H1 (cell line): ENCODE results near the gene POU6F2. TPM values are rescaled to one million over a fixed set of nuclear protein-coding genes. Genes with fewer than 3 reads are reported as not detected.

Source experiments
- CTCF ChIA-PET: fragments of 300-600 bp; sonication (Branson Sonifier 250); formaldehyde crosslinking; loops from one replicate; lab custom pipeline; 2021; ENCODE audit not compliant: partially characterized antibody; lab: Charles Lee
- POLR2A ChIA-PET: fragments of 300-600 bp; sonication (Branson Sonifier 250); formaldehyde crosslinking; loops from one replicate; lab custom pipeline; 2021; ENCODE audit warnings: inconsistent platforms; ENCODE audit not compliant: partially characterized antibody; lab: Charles Lee
- DNase-seq, 2 experiments: peaks; one replicate each; pipeline versions ENCODE4 v3.0.0 to v3.0.0-alpha.2; 2010 to 2022; ENCODE audit warnings: low spot score in 2 of 2, low read depth in 1 of 2, mixed read lengths in 1 of 2
- FAIRE-seq: peaks from 2 replicates; lab custom pipeline; 2011; peaks lifted over from hg19 to GRCh38; lab: Jason Lieb, UNC
- H2AFZ ChIP-seq: 2 replicates; pipeline ENCODE4 v1.8.1; 2012; ENCODE audit warnings: low read length, inconsistent platforms
- H2AK5ac ChIP-seq: 2 replicates; pipeline ENCODE4 v1.6.1; 2013; ENCODE audit warnings: low read depth, low read length
- H2BK120ac ChIP-seq: replicated peaks from 2 replicates; pipeline ENCODE3; 2013; ENCODE audit warnings: low read depth, low read length, inconsistent platforms
- H2BK12ac ChIP-seq: 2 replicates; pipeline ENCODE4 v1.6.1; 2013; ENCODE audit warnings: low read depth, low read length
- H2BK15ac ChIP-seq: 2 replicates; pipeline ENCODE4 v1.6.1; 2013; ENCODE audit warnings: low read length
- H2BK20ac ChIP-seq: 2 replicates; pipeline ENCODE4 v1.6.1; 2013; ENCODE audit warnings: low read length
- H2BK5ac ChIP-seq: 2 replicates; pipeline ENCODE4 v1.6.1; 2013; ENCODE audit warnings: low read depth, low read length
- H3K14ac ChIP-seq: 2 replicates; pipeline ENCODE4 v1.6.1; 2013; ENCODE audit warnings: inconsistent platforms; ENCODE audit not compliant: insufficient read length
- H3K18ac ChIP-seq: 2 replicates; pipeline ENCODE4 v1.6.1; 2013; ENCODE audit warnings: low read length; ENCODE audit errors: extremely low read depth
- H3K23ac ChIP-seq: 2 replicates; pipeline ENCODE4 v1.6.1; 2013; ENCODE audit warnings: inconsistent platforms; ENCODE audit not compliant: insufficient read length
- H3K23me2 ChIP-seq: 2 replicates; pipeline ENCODE4 v1.6.1; 2013; ENCODE audit warnings: low read depth, low read length
- H3K27ac ChIP-seq: 2 replicates; pipeline ENCODE4 v1.6.1; 2011; ENCODE audit warnings: low read depth, low read length, inconsistent platforms
- H3K27me3 ChIP-seq, 4 experiments: replicated peaks in 1 of 4; 1 replicate in 1 of 4; 2 replicates in 3 of 4; pipeline versions ENCODE4 v1.6.1 to v1.8.1; 2011 to 2013; ENCODE audit warnings: low read length in 3 of 4, mild to moderate bottlenecking in 3 of 4, inconsistent platforms in 2 of 4, mixed read lengths in 2 of 4, moderate library complexity in 1 of 4; ENCODE audit not compliant: control insufficient read depth in 3 of 4, insufficient read depth in 3 of 4; ENCODE audit errors: extremely low read depth in 1 of 4
- H3K36me3 ChIP-seq, 4 experiments: 2 replicates each; pipeline versions ENCODE4 v1.6.1 to v1.8.1; 2011 to 2013; ENCODE audit warnings: mild to moderate bottlenecking in 4 of 4, low read length in 3 of 4, moderate library complexity in 2 of 4, control low read depth in 1 of 4, inconsistent platforms in 1 of 4; ENCODE audit not compliant: insufficient read depth in 4 of 4, control insufficient read depth in 2 of 4
- H3K4ac ChIP-seq: replicated peaks from 2 replicates; pipeline ENCODE3; 2013; ENCODE audit warnings: low read length, low read depth, mixed read lengths, inconsistent platforms; ENCODE audit not compliant: insufficient read length
- H3K4me1 ChIP-seq, 4 experiments: replicated peaks in 1 of 4; 1 replicate in 1 of 4; 2 replicates in 3 of 4; pipeline versions ENCODE4 v1.6.1 to v1.8.1; 2011 to 2013; ENCODE audit warnings: low read length in 3 of 4, inconsistent platforms in 2 of 4, mixed read lengths in 1 of 4; ENCODE audit not compliant: insufficient read depth in 4 of 4, control insufficient read depth in 3 of 4
- H3K4me2 ChIP-seq, 2 experiments: 2 replicates each; pipeline versions ENCODE4 v1.6.1 to v1.8.1; 2011 to 2013; ENCODE audit warnings: low read depth in 2 of 2, low read length in 2 of 2, control low read depth in 1 of 2, inconsistent platforms in 1 of 2, mild to moderate bottlenecking in 1 of 2; ENCODE audit not compliant: insufficient read depth in 1 of 2
- H3K4me3 ChIP-seq, 4 experiments: fragments of 200-600, 300-600 bp in 1 of 4; sonication (generic), shearing (Covaris generic), sonication (Bioruptor Twin) in 1 of 4; 2 replicates each; pipeline versions ENCODE4 v1.5.1 to v1.8.1; 2011 to 2016; ENCODE audit warnings: low read length in 4 of 4, low read depth in 3 of 4, control low read depth in 2 of 4, inconsistent platforms in 2 of 4, mild to moderate bottlenecking in 2 of 4, mixed read lengths in 1 of 4, moderate library complexity in 1 of 4; ENCODE audit not compliant: insufficient read depth in 2 of 4; ENCODE audit errors: extremely low read depth in 1 of 4
- H3K56ac ChIP-seq: replicated peaks from 2 replicates; pipeline ENCODE3; 2013; ENCODE audit warnings: low read depth, mild to moderate bottlenecking, mixed read lengths, low read length, inconsistent platforms; ENCODE audit not compliant: insufficient read length
- H3K79me1 ChIP-seq: 2 replicates; pipeline ENCODE4 v1.6.1; 2013; ENCODE audit warnings: low read depth, low read length, control low read depth
- H3K79me2 ChIP-seq, 2 experiments: 2 replicates each; pipeline versions ENCODE4 v1.6.1 to v1.8.1; 2012 to 2013; ENCODE audit warnings: low read length in 2 of 2, mild to moderate bottlenecking in 2 of 2, inconsistent platforms in 1 of 2; ENCODE audit not compliant: insufficient read depth in 2 of 2, control insufficient read depth in 1 of 2
- H3K9ac ChIP-seq, 4 experiments: replicated peaks in 1 of 4; 1 replicate in 1 of 4; 2 replicates in 3 of 4; pipeline versions ENCODE4 v1.6.1 to v1.8.1; 2011 to 2013; ENCODE audit warnings: low read depth in 3 of 4, low read length in 3 of 4, control low read depth in 2 of 4, mild to moderate bottlenecking in 2 of 4, moderate library complexity in 2 of 4, inconsistent platforms in 1 of 4; ENCODE audit errors: extremely low read depth in 1 of 4
- H3K9me3 ChIP-seq, 2 experiments: 2 replicates each; pipeline versions ENCODE4 v1.6.1 to v1.8.1; 2012 to 2013; ENCODE audit warnings: mild to moderate bottlenecking in 2 of 2, moderate library complexity in 2 of 2, control low read depth in 1 of 2, inconsistent platforms in 1 of 2, low read depth in 1 of 2, low read length in 1 of 2, mixed read lengths in 1 of 2; ENCODE audit not compliant: insufficient read depth in 2 of 2
- H4K20me1 ChIP-seq, 2 experiments: replicated peaks in 1 of 2; 2 replicates each; pipeline versions ENCODE3 to v1.8.1; 2011 to 2013; ENCODE audit warnings: inconsistent platforms in 2 of 2, low read length in 2 of 2, mild to moderate bottlenecking in 1 of 2; ENCODE audit not compliant: insufficient read depth in 2 of 2, control insufficient read depth in 1 of 2
- H4K5ac ChIP-seq: 2 replicates; pipeline ENCODE4 v1.6.1; 2013; ENCODE audit warnings: low read length, low read depth, mixed read lengths, inconsistent platforms; ENCODE audit not compliant: insufficient read length
- H4K8ac ChIP-seq: 2 replicates; pipeline ENCODE4 v1.8.0; 2013; ENCODE audit warnings: mild to moderate bottlenecking, moderate library complexity, low read length, inconsistent platforms; ENCODE audit not compliant: insufficient read depth; ENCODE audit errors: extremely low read depth
- H4K91ac ChIP-seq: replicated peaks from 2 replicates; pipeline ENCODE3; 2013; ENCODE audit warnings: low read length, mixed read lengths, inconsistent platforms; ENCODE audit not compliant: insufficient read length
- FOSL1 ChIP-seq: IDR thresholded peaks from 2 replicates; pipeline ENCODE4 v1.6.1; 2011; ENCODE audit warnings: mild to moderate bottlenecking, low read depth, low read length, moderate library complexity; ENCODE audit not compliant: insufficient read depth
- GABPA ChIP-seq: IDR thresholded peaks from 2 replicates; pipeline ENCODE4 v1.6.1; 2011; ENCODE audit warnings: mild to moderate bottlenecking, low read length, moderate library complexity, borderline replicate concordance; ENCODE audit not compliant: insufficient read depth
- KDM5A ChIP-seq: fragments of 200-600 bp; IDR thresholded peaks from 2 replicates; pipeline ENCODE4 v1.7.1; 2012; ENCODE audit warnings: mild to moderate bottlenecking, low read length, inconsistent platforms, mixed read lengths
- PHF8 ChIP-seq: fragments of 200-600 bp; sonication (generic); conservative IDR thresholded peaks from 2 replicates; pipeline ENCODE4 v1.7.1; 2012; ENCODE audit warnings: low read depth, mild to moderate bottlenecking, inconsistent platforms, low read length, moderate library complexity
- SUZ12 ChIP-seq: fragments of 200-600 bp; sonication (generic); IDR thresholded peaks from 2 replicates; pipeline ENCODE4 v1.6.1; 2012; ENCODE audit warnings: mild to moderate bottlenecking, inconsistent platforms, low read length, moderate library complexity, mixed read lengths
- WGBS, 2 experiments: shearing (Covaris generic) in 1 of 2; methylation state at CpG; one replicate each; pipeline versions ENCODE4 v1.1.6 to v1.1.7; 2013 to 2015; ENCODE audit warnings: low lambda C conversion rate in 2 of 2, mixed read lengths in 2 of 2, inconsistent platforms in 1 of 2, low coverage in 1 of 2, missing lambda C conversion rate in 1 of 2; ENCODE audit not compliant: insufficient replicate concordance in 2 of 2, insufficient coverage in 1 of 2, insufficient read length in 1 of 2; ENCODE audit errors: extremely low coverage in 1 of 2, missing lambda C conversion rate in 1 of 2; 5-methylcytosine and 5-hydroxymethylcytosine counted together
- polyA plus RNA-seq, 7 experiments: library from polyadenylated mRNA; depleted of rRNA in 3 of 7; stranded (reverse) in 5 of 7; unstranded in 2 of 7; fragments of >200 nt in 5 of 7; fragments of 200-250 nt in 2 of 7; gene quantifications; 1 replicate in 5 of 7; 2 replicates in 1 of 7; 4 replicates in 1 of 7; pipeline versions ENCODE4 v1.2.1 to v1.2.3, GENCODE V29; 2011 to 2013; ENCODE audit warnings: missing spikeins in 2 of 7, mixed read lengths in 2 of 7
- total RNA-seq: library from RNA; stranded (reverse); fragmentation: NEBNext Ultra II Directional; extraction: Animal tissue kit (Norgen Biotek cat#: 25700); gene quantifications from 2 replicates; pipeline ENCODE4 v1.2.1, GENCODE V29; 2021

POU6F2 gene
- total and polyA plus RNA-seq, 2 of the 8 experiments (the other 6 are each of a cell fraction or from before 2014, with no cell fraction given) = 1.1 to 2.0 TPM

DNA sequence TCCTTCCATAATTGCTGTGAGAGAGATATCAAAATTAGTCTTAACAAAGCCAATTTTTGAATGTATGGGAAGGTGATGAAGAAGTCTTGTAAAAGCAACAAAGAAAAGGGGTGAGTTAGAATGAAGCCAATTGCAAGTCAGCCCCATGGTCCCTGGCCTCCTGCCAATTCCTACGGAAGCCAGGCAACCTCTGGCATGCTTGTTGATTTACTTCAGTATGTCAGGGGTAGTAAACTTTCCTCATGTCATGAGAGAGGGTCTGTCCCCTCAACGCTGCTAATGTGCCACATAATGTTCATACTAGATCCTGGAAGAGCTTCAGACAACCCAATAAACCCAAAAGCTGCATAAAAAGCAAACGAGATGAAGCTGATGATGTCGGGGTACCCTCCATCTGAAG lies 429.4 kb downstream of the POU6F2 start:
- H3K9me3 ChIP-seq = no peaks in the 10 kb centered on the region
- no peaks in the 10 kb centered on the region for H3K27me3 ChIP-seq
- H3K18ac ChIP-seq = no peak overlapping the region
- POLR2A ChIA-PET = no interaction called here
- no peaks in the 10 kb centered on the region for H4K20me1 ChIP-seq
- TF ChIP-seq FOSL1 (no peak), SUZ12 (no peak), KDM5A (no peak), PHF8 (no peak), GABPA (no peak)
- no peak overlapping the region for H3K4me3 ChIP-seq
- no peaks in the 10 kb centered on the region for H3K23me2 ChIP-seq
- H2AFZ ChIP-seq = no peak overlapping the region
- H3K36me3 ChIP-seq = no peaks in the 10 kb centered on the region
- no peak overlapping the region for H2BK120ac ChIP-seq
- H3K27ac ChIP-seq = no peak overlapping the region
- H3K4me2 ChIP-seq = no peak overlapping the region
- FAIRE-seq = no peak
- no peak overlapping the region for H2BK20ac ChIP-seq
- no peak overlapping the region for H3K4ac ChIP-seq
- 89% methylated on average over 4 of the region's 4 CpGs; no CpG with 5 or more reads in 1 of the 2 experiments for WGBS, 2 experiments
- H2AK5ac ChIP-seq = no peak overlapping the region
- no peaks in the 10 kb centered on the region for H3K79me1 ChIP-seq
- DNase-seq = no peak
- H3K4me1 ChIP-seq = peaks cover 0 to 5% (median 4%) of the 10 kb centered on the region in 4 experiments; a peak in 4 of 7 replicates
- no peak overlapping the region for H4K91ac ChIP-seq
- no peak overlapping the region for H3K9ac ChIP-seq
- no peak overlapping the region for H3K56ac ChIP-seq
- no peak overlapping the region for H2BK15ac ChIP-seq
- H2BK12ac ChIP-seq = no peak overlapping the region
- no peak overlapping the region for H4K8ac ChIP-seq
- no peak overlapping the region for H4K5ac ChIP-seq
- no peaks in the 10 kb centered on the region for H3K79me2 ChIP-seq
- H3K14ac ChIP-seq = no peak overlapping the region
- CTCF ChIA-PET = interaction anchor here (0.6 to 2.0 kb wide), 2 partner anchors 8 to 47 kb away, joined by 3 to 7 read pairs; no protein-coding TSS in a partner anchor
- no peak overlapping the region for H3K23ac ChIP-seq
- H2BK5ac ChIP-seq = no peak overlapping the region
